Thymus (tissue), 14 donors: ENCODE measurements around the gene SURF1. TPM values are rescaled to one million over a fixed set of nuclear protein-coding genes. Genes with fewer than 3 reads are reported as not detected.

Source experiments
- DNase-seq, 9 donors: peaks; one replicate each; pipeline ENCODE4 v3.0.0-alpha.2; 2013; ENCODE audit warnings: low spot score in 9 of 9, low read depth in 6 of 9, missing footprints in 1 of 9
- H3K27ac ChIP-seq, 2 donors: one replicate each; pipeline ENCODE4 v1.5.1; 2013; ENCODE audit warnings: control low read depth in 1 of 2, low read depth in 1 of 2, low read length in 1 of 2, mild to moderate bottlenecking in 1 of 2, moderate library complexity in 1 of 2
- H3K27me3 ChIP-seq, 2 donors: one replicate each; pipeline ENCODE4 v1.5.1; 2013; ENCODE audit warnings: low read length in 1 of 2; ENCODE audit not compliant: control insufficient read depth in 2 of 2, insufficient read depth in 1 of 2
- H3K36me3 ChIP-seq, 2 donors: one replicate each; pipeline ENCODE4 v1.5.1; 2013; ENCODE audit warnings: low read length in 1 of 2, mild to moderate bottlenecking in 1 of 2, moderate library complexity in 1 of 2; ENCODE audit not compliant: control insufficient read depth in 2 of 2, insufficient read depth in 2 of 2
- H3K4me1 ChIP-seq, 2 donors: one replicate each; pipeline ENCODE4 v1.5.1; 2013; ENCODE audit warnings: low read length in 2 of 2; ENCODE audit not compliant: control insufficient read depth in 2 of 2, insufficient read depth in 2 of 2
- H3K4me3 ChIP-seq, 2 donors: one replicate each; pipeline ENCODE4 v1.5.1; 2013; ENCODE audit warnings: low read length in 2 of 2, control low read depth in 1 of 2, mild to moderate bottlenecking in 1 of 2
- H3K9me3 ChIP-seq, 2 donors: one replicate each; pipeline ENCODE4 v1.5.1; 2013; ENCODE audit warnings: low read length in 1 of 2, mild to moderate bottlenecking in 1 of 2; ENCODE audit not compliant: control insufficient read depth in 2 of 2, insufficient read depth in 1 of 2
- WGBS: extraction: QIAGEN DNeasy Blood & Tissue Kit; methylation state at CpG from one replicate; pipeline ENCODE4 v1.1.7; 2013; 5-methylcytosine and 5-hydroxymethylcytosine counted together
- long read RNA-seq, 10 donors: transcript quantifications; one replicate each; lab custom pipeline, GENCODE V29; 2026
- polyA plus RNA-seq: library from polyadenylated mRNA; stranded (reverse); fragments of 200-250 nt; gene quantifications from one replicate; pipeline ENCODE4 v1.2.3, GENCODE V29; 2013
- total RNA-seq: library from RNA; stranded (reverse); fragments of 120-200 nt; gene quantifications from one replicate; pipeline ENCODE4 v1.2.4, GENCODE V29; 2013
- donor health status: healthy.

Gene SURF1, protein sequence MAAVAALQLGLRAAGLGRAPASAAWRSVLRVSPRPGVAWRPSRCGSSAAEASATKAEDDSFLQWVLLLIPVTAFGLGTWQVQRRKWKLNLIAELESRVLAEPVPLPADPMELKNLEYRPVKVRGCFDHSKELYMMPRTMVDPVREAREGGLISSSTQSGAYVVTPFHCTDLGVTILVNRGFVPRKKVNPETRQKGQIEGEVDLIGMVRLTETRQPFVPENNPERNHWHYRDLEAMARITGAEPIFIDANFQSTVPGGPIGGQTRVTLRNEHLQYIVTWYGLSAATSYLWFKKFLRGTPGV
- total RNA-seq: 31.9 TPM
- 84.0 TPM for polyA plus RNA-seq
- long read RNA-seq, donor 1, transcript SURF1-201 (9 exons, 1,093 nt): major isoform, 5 of 5 reads
- long read RNA-seq, donor 1, partial matches to known transcripts: 0 of 5 reads
- long read RNA-seq, donor 1, other reads (novel, unspliced or antisense): 0 of 5 reads
- long read RNA-seq, donor 2: 0 reads
- long read RNA-seq, donor 3, transcript SURF1-201 (9 exons, 1,093 nt): major isoform, 25 of 29 reads
- long read RNA-seq, donor 3, partial matches to known transcripts: 0 of 29 reads
- long read RNA-seq, donor 3, other reads (novel, unspliced or antisense): 0 of 29 reads
- long read RNA-seq, donor 4, transcript SURF1-201 (9 exons, 1,093 nt): major isoform, 6 of 11 reads
- long read RNA-seq, donor 4, partial matches to known transcripts: 5 of 11 reads
- long read RNA-seq, donor 4, other reads (novel, unspliced or antisense): 0 of 11 reads
- long read RNA-seq, donor 5, transcript SURF1-201 (9 exons, 1,093 nt): major isoform, 20 of 26 reads
- long read RNA-seq, donor 5, partial matches to known transcripts: 0 of 26 reads
- long read RNA-seq, donor 5, other reads (novel, unspliced or antisense): 0 of 26 reads
- long read RNA-seq, donor 6, transcript SURF1-201 (9 exons, 1,093 nt): major isoform, 20 of 20 reads
- long read RNA-seq, donor 6, partial matches to known transcripts: 0 of 20 reads
- long read RNA-seq, donor 6, other reads (novel, unspliced or antisense): 0 of 20 reads
- long read RNA-seq, donor 7, transcript SURF1-201 (9 exons, 1,093 nt): major isoform, 12 of 13 reads
- long read RNA-seq, donor 7, partial matches to known transcripts: 0 of 13 reads
- long read RNA-seq, donor 7, other reads (novel, unspliced or antisense): 0 of 13 reads
- long read RNA-seq, donor 8, transcript SURF1-201 (9 exons, 1,093 nt): major isoform, 10 of 11 reads
- long read RNA-seq, donor 8, partial matches to known transcripts: 0 of 11 reads
- long read RNA-seq, donor 8, other reads (novel, unspliced or antisense): 0 of 11 reads
- long read RNA-seq, donor 9, transcript SURF1-201 (9 exons, 1,093 nt): major isoform, 9 of 19 reads
- long read RNA-seq, donor 9, partial matches to known transcripts: 9 of 19 reads
- long read RNA-seq, donor 9, other reads (novel, unspliced or antisense): 0 of 19 reads
- long read RNA-seq, donor 10, transcript SURF1-201 (9 exons, 1,093 nt): major isoform, 5 of 7 reads
- long read RNA-seq, donor 10, partial matches to known transcripts: 0 of 7 reads
- long read RNA-seq, donor 10, other reads (novel, unspliced or antisense): 0 of 7 reads

DNA sequence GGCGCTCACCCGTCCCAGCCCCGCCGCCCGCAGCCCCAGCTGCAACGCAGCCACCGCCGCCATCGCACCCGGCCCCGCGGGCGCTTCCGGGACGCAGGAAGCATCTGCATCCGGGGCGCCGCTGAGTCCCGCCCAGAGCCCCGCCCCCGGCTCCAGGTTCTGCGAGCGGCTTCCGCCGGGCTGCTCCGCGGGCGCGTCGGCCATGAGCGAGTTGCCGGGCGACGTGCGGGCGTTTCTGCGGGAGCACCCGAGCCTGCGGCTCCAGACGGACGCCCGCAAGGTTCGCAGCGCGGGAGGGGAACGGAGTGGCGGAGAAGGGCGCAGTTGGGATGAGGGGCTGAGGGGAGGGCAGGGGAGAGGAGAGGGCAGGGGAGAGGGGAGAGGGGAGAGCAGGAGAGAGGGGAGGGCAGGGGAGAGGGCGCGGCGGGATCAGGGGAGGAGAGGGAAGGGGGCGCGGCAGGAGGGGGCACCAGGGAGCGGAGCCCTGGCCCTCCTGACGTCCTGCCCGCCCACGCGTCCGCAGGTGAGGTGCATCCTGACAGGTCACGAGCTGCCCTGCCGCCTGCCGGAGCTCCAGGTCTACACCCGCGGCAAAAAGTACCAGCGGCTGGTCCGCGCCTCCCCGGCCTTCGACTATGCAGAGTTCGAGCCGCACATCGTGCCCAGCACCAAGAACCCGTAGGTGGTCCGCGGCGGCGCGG, at the start of gene SURF1, which contains the start of gene SURF2:
Gene SURF1 (minus strand): TSS at position 97 of the 701 bp plus-strand sequence. CDS start 34 bp downstream, at position 63.
Gene SURF2 (plus strand): TSS at position 160 of the 701 bp plus-strand sequence. CDS start 43 bp downstream, at position 203.
- H3K4me3 ChIP-seq: peak within 1 kb of the TSS; percentile 74 to 75
- peak within 1 kb of the TSS; percentile 60 to 73 for H3K27ac ChIP-seq
- peaks cover 49 to 56% of the 10 kb centered on the region in 2 donors for H3K36me3 ChIP-seq
- 2% methylated on average over 78 of the region's 78 CpGs for WGBS
- peak in 8 of 9 donors; percentile 72 to 93 (median 80) for DNase-seq
- H3K4me1 ChIP-seq: peaks cover 13 to 23% of the 10 kb centered on the region in 2 donors
- H3K27me3 ChIP-seq: no peaks in the 10 kb centered on the region
- H3K9me3 ChIP-seq: no peaks in the 10 kb centered on the region

DNA sequence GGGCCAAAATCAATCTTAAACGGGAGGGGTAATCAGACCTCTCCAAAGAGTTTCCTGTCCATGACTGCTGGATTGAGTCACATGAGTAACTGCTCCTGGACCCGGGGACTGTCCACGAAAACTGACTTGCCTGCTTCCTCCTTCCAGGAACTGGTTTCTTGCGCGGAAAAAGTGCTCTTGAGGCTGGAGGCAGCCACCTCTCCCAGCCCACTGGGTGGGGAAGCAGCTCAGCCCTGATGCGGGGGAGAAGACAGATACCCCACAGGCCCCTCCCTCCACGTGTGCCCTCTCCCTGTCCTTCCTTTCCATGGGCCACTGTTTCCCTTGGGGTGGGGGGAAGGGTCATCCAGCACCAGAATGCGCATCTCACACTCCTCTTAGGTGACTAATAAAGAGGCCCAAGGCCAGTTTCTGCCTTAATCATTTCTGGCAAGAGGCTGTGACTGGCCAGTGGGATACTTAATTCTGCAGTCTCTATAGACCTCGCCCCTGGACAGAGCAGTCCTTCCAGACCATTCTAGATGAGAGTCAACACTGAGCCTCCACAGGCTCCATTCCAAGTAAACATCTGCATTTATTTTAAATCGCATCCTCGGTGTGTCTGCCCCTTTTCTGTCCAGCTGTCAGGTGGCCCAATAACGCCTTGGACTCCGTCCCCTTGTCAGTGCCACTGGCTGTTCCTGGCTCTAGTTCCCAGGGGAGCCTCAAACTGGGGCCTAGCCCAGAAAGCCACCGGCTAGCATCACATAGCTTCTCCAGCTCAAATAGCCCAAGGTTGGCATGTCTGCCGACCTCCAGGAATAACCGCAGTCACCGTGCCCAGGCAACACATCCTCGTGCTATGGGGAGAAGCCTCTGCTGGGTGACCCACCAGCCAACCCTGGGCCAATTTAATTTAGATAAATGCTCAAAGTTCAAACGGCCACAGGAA, 49.5 kb upstream of the SURF1 start:
- H3K36me3 ChIP-seq: peaks cover 56 to 69% of the 10 kb centered on the region in 2 donors
- DNase-seq: no peak
- no peaks in the 10 kb centered on the region for H3K27me3 ChIP-seq
- H3K4me1 ChIP-seq: no peaks in the 10 kb centered on the region
- no peak overlapping the region for H3K4me3 ChIP-seq
- H3K27ac ChIP-seq: no peak overlapping the region
- 95% methylated on average over 19 of the region's 19 CpGs for WGBS
- H3K9me3 ChIP-seq: no peaks in the 10 kb centered on the region

DNA sequence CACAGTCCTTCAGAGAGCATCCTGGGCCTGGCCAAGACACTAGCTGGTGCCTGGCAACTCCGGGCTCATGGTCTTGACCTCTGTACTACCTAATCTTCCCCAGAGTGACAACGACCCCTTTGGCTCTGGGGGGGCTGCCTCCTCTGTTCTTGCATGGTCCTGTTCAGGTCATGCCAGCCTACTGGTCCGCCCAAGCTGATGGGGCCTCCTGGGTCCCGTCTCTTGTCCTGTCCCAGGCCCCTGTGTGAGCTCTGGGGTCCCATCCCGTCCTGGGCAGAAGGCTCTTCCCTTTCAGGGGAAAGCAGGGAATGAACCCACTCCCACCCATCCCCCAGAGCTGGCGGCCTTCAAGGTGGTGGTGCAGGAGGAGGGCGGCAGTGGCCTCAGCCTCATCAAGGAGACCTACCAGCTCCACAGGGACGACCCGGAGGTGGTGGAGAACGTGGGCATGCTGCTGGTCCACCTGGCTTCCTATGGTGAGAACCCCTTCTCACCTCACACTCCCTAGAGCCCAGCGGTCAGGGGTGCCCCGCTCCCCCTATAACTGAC, 48.2 kb upstream of the SURF1 start:
- H3K4me3 ChIP-seq: no peak overlapping the region
- H3K9me3 ChIP-seq: no peaks in the 10 kb centered on the region
- H3K27me3 ChIP-seq: no peaks in the 10 kb centered on the region
- DNase-seq: no peak
- 96% methylated on average over 12 of the region's 12 CpGs for WGBS
- H3K27ac ChIP-seq: no peak overlapping the region
- H3K4me1 ChIP-seq: no peaks in the 10 kb centered on the region
- H3K36me3 ChIP-seq: peaks cover 46 to 56% of the 10 kb centered on the region in 2 donors

DNA sequence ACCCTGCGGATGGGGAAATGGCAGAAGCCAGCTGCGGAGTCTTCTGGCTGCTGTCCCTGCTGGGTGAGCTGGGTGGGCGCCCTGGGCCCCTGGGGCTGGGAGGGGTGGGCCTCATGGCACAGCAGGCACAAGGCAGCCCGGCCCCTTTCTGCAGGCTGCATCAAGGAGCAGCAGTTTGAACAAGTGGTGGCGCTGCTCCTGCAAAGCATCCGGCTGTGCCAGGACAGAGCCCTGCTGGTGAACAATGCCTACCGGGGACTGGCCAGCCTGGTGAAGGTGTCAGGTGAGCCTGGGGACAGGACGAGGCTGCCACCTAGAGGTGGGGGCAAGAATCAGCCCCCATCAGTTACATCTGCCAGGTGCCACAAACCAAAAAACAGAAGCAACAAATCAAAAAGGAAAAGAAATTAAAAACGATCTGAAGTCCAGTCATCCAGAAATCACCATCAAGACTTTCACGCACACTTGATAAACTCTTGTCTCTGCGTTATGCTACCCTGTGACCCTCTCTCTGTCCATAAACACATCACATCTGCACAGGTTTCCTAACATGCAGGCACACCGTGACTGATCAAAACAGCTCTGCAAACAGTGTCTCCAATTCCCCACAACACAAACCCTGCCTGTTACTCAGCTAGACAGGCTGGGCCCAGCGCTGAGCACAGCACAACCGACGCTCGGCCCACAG, 47.6 kb upstream of the SURF1 start:
- Histone ChIP-seq H3K27me3 (no peaks in the 10 kb centered on the region), H3K36me3 (peaks cover 44 to 54% of the 10 kb centered on the region in 2 donors), H3K4me3 (no peak overlapping the region), H3K9me3 (no peaks in the 10 kb centered on the region), H3K27ac (no peak overlapping the region), H3K4me1 (no peaks in the 10 kb centered on the region)
- 88% methylated on average over 16 of the region's 16 CpGs for WGBS
- peak in 5 of 9 donors; percentile 9 to 52 (median 26) for DNase-seq

DNA sequence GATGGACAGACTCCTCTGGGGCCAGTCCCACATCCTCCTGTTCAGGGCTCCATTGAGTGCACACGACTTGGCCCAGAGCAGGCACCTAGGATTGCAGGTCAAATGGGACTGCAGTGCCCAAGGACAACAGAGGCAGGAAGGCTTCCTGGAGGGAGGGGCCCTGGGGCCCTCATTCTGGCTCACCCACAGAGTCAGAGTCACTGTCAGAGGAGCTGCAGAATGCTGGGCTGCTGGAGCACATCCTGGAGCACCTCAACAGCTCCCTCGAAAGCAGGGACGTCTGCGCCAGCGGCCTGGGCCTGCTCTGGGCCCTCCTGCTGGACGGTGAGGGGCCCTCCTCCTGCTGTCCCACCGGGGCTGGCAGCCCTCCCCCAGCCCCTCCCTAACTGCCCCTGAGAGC, 46.4 kb upstream of the SURF1 start:
- 91% methylated on average over 7 of the region's 7 CpGs for WGBS
- Histone ChIP-seq H3K9me3 (no peaks in the 10 kb centered on the region), H3K27ac (no peak overlapping the region), H3K4me1 (no peaks in the 10 kb centered on the region), H3K4me3 (no peak overlapping the region), H3K27me3 (peaks cover 0 to 4% of the 10 kb centered on the region in 2 donors), H3K36me3 (peaks cover 34 to 46% of the 10 kb centered on the region in 2 donors)
- no peak for DNase-seq

DNA sequence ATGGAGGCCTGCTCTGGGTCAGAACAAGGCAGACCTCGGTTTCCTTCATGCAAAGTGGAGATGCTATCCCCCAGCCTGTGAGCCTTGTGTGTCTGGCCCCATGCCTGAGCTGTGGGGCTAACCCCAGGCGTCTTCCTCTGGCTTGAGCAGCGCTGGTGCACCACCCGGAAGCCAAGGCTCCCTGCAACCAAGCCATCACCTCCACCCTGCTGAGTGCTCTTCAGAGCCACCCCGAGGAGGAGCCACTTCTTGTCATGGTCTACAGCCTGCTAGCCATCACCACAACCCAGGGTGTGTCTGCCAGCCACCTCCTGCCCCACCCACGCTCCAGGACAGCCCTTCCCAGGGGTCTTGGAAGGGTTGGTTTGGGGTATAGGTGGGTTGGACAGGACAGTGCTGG, 45.3 kb upstream of the SURF1 start:
- Histone ChIP-seq H3K36me3 (peaks cover 23 to 36% of the 10 kb centered on the region in 2 donors), H3K4me1 (no peaks in the 10 kb centered on the region), H3K4me3 (no peak overlapping the region), H3K27ac (no peak overlapping the region), H3K9me3 (no peaks in the 10 kb centered on the region), H3K27me3 (peaks cover 0 to 11% of the 10 kb centered on the region in 2 donors)
- 96% methylated on average over 6 of the region's 6 CpGs for WGBS
- DNase-seq: no peak

DNA sequence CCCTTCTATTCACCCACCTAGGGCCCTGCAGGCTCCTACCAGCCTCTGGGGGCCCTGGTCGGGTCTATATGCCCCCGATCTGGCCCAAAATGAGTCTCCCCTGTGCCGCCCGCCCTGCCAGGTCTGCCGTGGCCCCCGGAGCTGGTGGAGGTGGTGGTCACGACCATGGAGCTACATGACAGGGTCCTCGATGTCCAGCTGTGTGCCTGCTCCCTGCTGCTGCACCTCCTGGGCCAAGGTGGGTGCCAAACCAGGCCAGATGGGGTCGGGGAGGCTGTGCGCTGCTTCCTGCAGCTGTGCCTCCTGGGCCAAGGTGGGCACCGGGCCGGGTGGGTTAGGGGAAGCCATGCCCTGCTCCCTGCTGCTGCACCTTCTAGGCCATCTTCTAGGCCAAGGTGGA, 44.0 kb upstream of the SURF1 start:
- Histone ChIP-seq H3K4me1 (no peaks in the 10 kb centered on the region), H3K27me3 (peaks cover 0 to 16% of the 10 kb centered on the region in 2 donors), H3K27ac (no peak overlapping the region), H3K36me3 (peaks cover 12 to 23% of the 10 kb centered on the region in 2 donors), H3K9me3 (no peaks in the 10 kb centered on the region), H3K4me3 (no peak overlapping the region)
- WGBS: 95% methylated on average over 12 of the region's 12 CpGs
- DNase-seq: no peak
